GM12878 (cell line): ENCODE measurements around the gene OR52I2. TPM values are rescaled to one million over a fixed set of nuclear protein-coding genes. Genes with fewer than 3 reads are reported as not detected.

ENCODE experiments used
- ATAC-seq: fragments of 200-7000 bp; cut with Tn5 transposase; 3 replicates; pipeline ENCODE4 v1.9.1; 2020; ENCODE audit warnings: mild to moderate bottlenecking, moderate library complexity
- BruUV-seq: library from RNA; stranded (reverse); fragments of 400-500 nt; replicated peaks from 2 replicates; lab custom pipeline; 2021; lab: Mats Ljungman, UMichigan
- CTCF ChIA-PET: fragments of 300-600 bp; sonication (Branson Sonifier 250); formaldehyde crosslinking; extraction: SDS; loops from one replicate; lab custom pipeline; 2021; ENCODE audit warnings: inconsistent platforms; lab: Yijun Ruan, JAX
- POLR2A ChIA-PET: fragments of 350-600 bp; formaldehyde crosslinking; extraction: SDS; loops from one replicate; lab custom pipeline; 2021; ENCODE audit warnings: inconsistent platforms; lab: Charles Lee
- RAD21 ChIA-PET: fragments of 300-600 bp; sonication (Branson Sonifier 250); formaldehyde crosslinking; loops from one replicate; lab custom pipeline; 2023; ENCODE audit warnings: antibody characterized with exemption; ENCODE audit not compliant: unreplicated experiment; lab: Charles Lee
- SMC1A ChIA-PET: fragments of 300-600 bp; sonication (Branson Sonifier 250); formaldehyde crosslinking; loops from one replicate; lab custom pipeline; 2023; ENCODE audit not compliant: unreplicated experiment, uncharacterized antibody; lab: Charles Lee
- DNase-seq: peaks from one replicate; pipeline ENCODE4 v3.0.0-alpha.2; 2011; ENCODE audit warnings: low read depth, low spot score
- FAIRE-seq: peaks from 3 replicates; lab custom pipeline; 2011; peaks lifted over from hg19 to GRCh38; lab: Jason Lieb, UNC
- H2AFZ ChIP-seq: 2 replicates; pipeline ENCODE4 v1.6.0; 2011; ENCODE audit warnings: low read depth, low read length, control low read depth; ENCODE audit not compliant: control insufficient read depth
- H3K27ac ChIP-seq: 2 replicates; pipeline ENCODE4 v1.5.1; 2011; ENCODE audit warnings: control low read depth; ENCODE audit not compliant: control insufficient read depth, insufficient read depth
- H3K27me3 ChIP-seq, 2 experiments: replicated peaks in 1 of 2; 2 replicates each; pipeline versions ENCODE4 v1.6.0 to v1.6.1; 2011; ENCODE audit warnings: low read length in 1 of 2; ENCODE audit not compliant: control insufficient read depth in 2 of 2, insufficient read depth in 2 of 2
- H3K36me3 ChIP-seq, 2 experiments: 2 replicates each; pipeline ENCODE4 v1.5.1; 2011; ENCODE audit warnings: low read length in 1 of 2; ENCODE audit not compliant: control insufficient read depth in 2 of 2, insufficient read depth in 2 of 2
- H3K4me1 ChIP-seq: 2 replicates; pipeline ENCODE4 v1.6.1; 2011; ENCODE audit warnings: mild to moderate bottlenecking, low read length, moderate library complexity, mixed read lengths; ENCODE audit not compliant: control insufficient read depth, insufficient read depth
- H3K4me2 ChIP-seq: 2 replicates; pipeline ENCODE4 v1.6.0; 2011; ENCODE audit warnings: control low read depth; ENCODE audit not compliant: control insufficient read depth, insufficient read depth
- H3K4me3 ChIP-seq: fragments of 200-600 bp; sonication (generic); 2 replicates; pipeline ENCODE4 v1.5.1; 2016
- H3K79me2 ChIP-seq: 2 replicates; pipeline ENCODE4 v1.6.0; 2011; ENCODE audit warnings: low read length; ENCODE audit not compliant: control insufficient read depth, insufficient read depth
- H3K9ac ChIP-seq: 2 replicates; pipeline ENCODE4 v1.8.0; 2011; ENCODE audit warnings: low read length, control low read depth, mixed read lengths; ENCODE audit not compliant: control insufficient read depth, insufficient read depth
- H3K9me3 ChIP-seq: replicated peaks from 3 replicates; pipeline ENCODE4 v1.5.1; 2011; ENCODE audit warnings: mild to moderate bottlenecking, low read length; ENCODE audit not compliant: control insufficient read depth, insufficient read depth
- H4K20me1 ChIP-seq: 2 replicates; pipeline ENCODE4 v1.6.0; 2011; ENCODE audit not compliant: control insufficient read depth, insufficient read depth
- ASH2L ChIP-seq: fragments of 300-600, 200-600 bp; sonication (generic); IDR thresholded peaks from 2 replicates; pipeline ENCODE4 v1.6.1; 2017; ENCODE audit warnings: low read depth, mild to moderate bottlenecking, borderline replicate concordance
- CREB1 ChIP-seq: IDR thresholded peaks from 2 replicates; pipeline ENCODE4 v1.6.1; 2012; ENCODE audit warnings: low read depth, mild to moderate bottlenecking, inconsistent platforms
- HDGF ChIP-seq: fragments of 450-650 bp; IDR thresholded peaks from 2 replicates; pipeline ENCODE4 v1.6.1; 2016; ENCODE audit warnings: antibody characterized with exemption
- IKZF1 ChIP-seq: fragments of 450-650 bp; conservative IDR thresholded peaks from 2 replicates; pipeline ENCODE4 v1.6.1; 2017; ENCODE audit warnings: antibody characterized with exemption, mild to moderate bottlenecking
- MEF2A ChIP-seq: IDR thresholded peaks from 2 replicates; pipeline ENCODE4 v1.6.1; 2011; ENCODE audit warnings: low read depth, mild to moderate bottlenecking, low read length, moderate library complexity; ENCODE audit not compliant: insufficient read depth
- MTA3 ChIP-seq: IDR thresholded peaks from 2 replicates; pipeline ENCODE4 v1.6.1; 2012; ENCODE audit warnings: low read length, inconsistent platforms, borderline replicate concordance
- MYB ChIP-seq: fragments of 150-350 bp; IDR thresholded peaks from 2 replicates; pipeline ENCODE4 v1.6.1; 2014; ENCODE audit warnings: mild to moderate bottlenecking, low read depth, low read length, borderline replicate concordance
- NFXL1 ChIP-seq: fragments of 450-650 bp; IDR thresholded peaks from 2 replicates; pipeline ENCODE4 v1.6.1; 2017; ENCODE audit warnings: antibody characterized with exemption, mild to moderate bottlenecking, borderline replicate concordance
- NFYA ChIP-seq: IDR thresholded peaks from 2 replicates; pipeline ENCODE4 v1.6.1; 2011; ENCODE audit warnings: low read depth, mild to moderate bottlenecking, low read length, improper control_type of control experiment, borderline replicate concordance
- NFYB ChIP-seq: IDR thresholded peaks from 2 replicates; pipeline ENCODE4 v1.6.1; 2011; ENCODE audit warnings: low read depth, mild to moderate bottlenecking, low read length, improper control_type of control experiment, moderate library complexity; ENCODE audit not compliant: insufficient read depth
- PAX5 ChIP-seq: IDR thresholded peaks from 2 replicates; pipeline ENCODE4 v1.6.1; 2011; ENCODE audit warnings: low read depth, low read length, borderline replicate concordance
- PRDM15 ChIP-seq: fragments of 450-650 bp; formaldehyde crosslinking; IDR thresholded peaks from 2 replicates; pipeline ENCODE4 v1.4.0; 2020; ENCODE audit warnings: mild to moderate bottlenecking, moderate library complexity
- RELB ChIP-seq: fragments of 450-650 bp; IDR thresholded peaks from 2 replicates; pipeline ENCODE4 v1.6.1; 2017; ENCODE audit warnings: low read depth, mild to moderate bottlenecking, moderate library complexity
- SIN3A ChIP-seq: IDR thresholded peaks from 2 replicates; pipeline ENCODE4 v1.6.1; 2012; ENCODE audit warnings: low read depth, low read length, improper control_type of control experiment
- SREBF2 ChIP-seq: IDR thresholded peaks from 2 replicates; pipeline ENCODE4 v1.6.1; 2012; ENCODE audit warnings: mild to moderate bottlenecking, low read length
- WGBS: methylation state at CpG from one replicate; pipeline ENCODE4 v1.1.6; 2016; ENCODE audit warnings: low lambda C conversion rate; ENCODE audit not compliant: insufficient replicate concordance, insufficient coverage; ENCODE audit errors: missing lambda C conversion rate; 5-methylcytosine and 5-hydroxymethylcytosine counted together
- in situ Hi-C: fragments of 300-500 bp; cut with MboI; formaldehyde crosslinking; loops from 9 replicates; pipeline ENCODE4 v1.14.3; 2018; ENCODE audit warnings: mixed read lengths
- intact Hi-C: fragments of 100-400 bp; cut with micrococcal nuclease; formaldehyde crosslinking; loops from one replicate; pipeline ENCODE4 v1.14.2; 2022; ENCODE audit not compliant: unreplicated experiment
- polyA plus RNA-seq, 11 experiments: library from polyadenylated mRNA; depleted of rRNA in 4 of 11; unstranded in 6 of 11; stranded (reverse) in 5 of 11; fragments of >200 nt; fragmentation: Nextera tagmentation in 4 of 11; fragmentation: Illumina TruSeq in 1 of 11; extraction: Ambion mirVana in 4 of 11; extraction: Trizol in 1 of 11; gene quantifications; 1 replicate in 1 of 11; 2 replicates in 10 of 11; pipeline versions ENCODE4 v1.2.1 to v1.2.3, GENCODE V29; 2011 to 2016; ENCODE audit warnings: inconsistent platforms in 2 of 11, missing spikeins in 2 of 11, low read depth in 1 of 11
- total RNA-seq, 4 experiments: library from RNA; depleted of rRNA in 3 of 4; stranded (reverse); fragments of >200 nt in 3 of 4; fragmentation: Illumina TruSeq in 1 of 4; extraction: Trizol in 1 of 4; gene quantifications; 2 replicates each; pipeline versions ENCODE4 v1.2.1 to v1.2.3, GENCODE V29; 2013 to 2021

The OR52I2 gene
- total and polyA plus RNA-seq, 10 of the 15 experiments (the other 5 are each of a cell fraction or from before 2014, with no cell fraction given), result 0.04 to 0.05 TPM; not detected in 8

DNA sequence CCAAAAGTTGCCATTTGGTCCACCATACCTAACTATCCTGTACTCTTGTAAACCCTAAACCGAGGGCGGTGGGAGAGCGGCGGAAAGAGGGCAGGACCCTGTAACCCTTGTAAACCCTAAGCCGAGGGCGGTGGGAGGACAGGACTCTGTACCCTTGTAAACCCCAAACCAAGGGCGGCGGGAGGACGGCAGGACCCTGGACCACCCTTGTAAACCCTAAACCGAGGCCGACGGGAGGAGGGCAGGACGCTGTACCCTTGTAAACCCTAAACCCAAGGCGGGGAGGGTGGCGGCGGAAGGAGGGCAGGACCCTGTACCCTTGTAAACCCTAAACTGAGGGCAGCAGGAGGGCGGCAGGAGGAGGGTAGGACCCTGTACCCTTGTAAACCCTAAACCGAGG, 12.5 kb upstream of the OR52I2 start:
- H3K9ac ChIP-seq, result no peak overlapping the region
- intact Hi-C loops, result no loop called here
- H3K27me3 ChIP-seq, result no peaks in the 10 kb centered on the region; a peak in 1 of 4 replicates
- H3K4me2 ChIP-seq, result no peak overlapping the region
- CTCF ChIA-PET, result no interaction called here
- no peaks in the 10 kb centered on the region for H3K9me3 ChIP-seq
- FAIRE-seq (no peak), DNase-seq (no peak), ATAC-seq (no peak)
- POLR2A ChIA-PET, result no interaction called here
- 55% methylated on average over 18 of the region's 18 CpGs for WGBS
- BruUV-seq, result no TSS peak
- H4K20me1 ChIP-seq, result no peaks in the 10 kb centered on the region
- H3K79me2 ChIP-seq, result no peaks in the 10 kb centered on the region
- RAD21 ChIA-PET, result no interaction called here
- TF ChIP-seq IKZF1, result no peak
- no peak for TF ChIP-seq NFYA
- no peak for TF ChIP-seq ASH2L
- TF ChIP-seq MTA3, result no peak
- no peak for TF ChIP-seq NFYB
- no peak for TF ChIP-seq MEF2A
- TF ChIP-seq SIN3A, result no peak
- no peak for TF ChIP-seq SREBF2
- TF ChIP-seq MYB, result no peak
- H3K4me3 ChIP-seq, result no peak overlapping the region
- H3K36me3 ChIP-seq, result no peaks in the 10 kb centered on the region
- SMC1A ChIA-PET, result no interaction called here
- H3K27ac ChIP-seq, result no peak overlapping the region
- no peaks in the 10 kb centered on the region for H3K4me1 ChIP-seq
- in situ Hi-C loops, result no loop called here
- H2AFZ ChIP-seq, result no peak overlapping the region

- H3K27me3 ChIP-seq, result no peaks in the 10 kb centered on the region; a peak in 1 of 4 replicates
- no TSS peak for BruUV-seq
- 17% methylated on average over 3 of the region's 3 CpGs for WGBS
- no peak for TF ChIP-seq RELB
- TF ChIP-seq HDGF, result no peak
- no peak for TF ChIP-seq NFXL1
- no peak for TF ChIP-seq PAX5
- TF ChIP-seq CREB1, result no peak
- TF ChIP-seq PRDM15 (CRISPR knock-in tag), result no peak
Measured at GRCh38 chr11:4576880-4577279, 4.7 kb upstream of the OR52I2 start.

More at GRCh38 chr11:4576880-4577279, 4.7 kb upstream of the OR52I2 start:
- DNase-seq (no peak), ATAC-seq (no peak), FAIRE-seq (no peak)
- Histone ChIP-seq H3K9me3 (no peaks in the 10 kb centered on the region), H3K4me2 (no peak overlapping the region), H3K9ac (no peak overlapping the region), H3K4me1 (no peaks in the 10 kb centered on the region), H3K79me2 (no peaks in the 10 kb centered on the region), H3K27ac (no peak overlapping the region), H3K36me3 (no peaks in the 10 kb centered on the region), H2AFZ (no peak overlapping the region), H3K4me3 (no peak overlapping the region), H4K20me1 (no peaks in the 10 kb centered on the region)
- ChIA-PET POLR2A (no interaction called here), RAD21 (no interaction called here), CTCF (no interaction called here), SMC1A (no interaction called here)
- in situ Hi-C loops, result no loop called here
- intact Hi-C loops, result no loop called here
